ENCODE measurements around the gene GPC1. TPM values are rescaled to one million over a fixed set of nuclear protein-coding genes. Genes with fewer than 3 reads are reported as not detected.

GPC1 gene
- total RNA-seq, 1 donor = 54.3 TPM

DNA sequence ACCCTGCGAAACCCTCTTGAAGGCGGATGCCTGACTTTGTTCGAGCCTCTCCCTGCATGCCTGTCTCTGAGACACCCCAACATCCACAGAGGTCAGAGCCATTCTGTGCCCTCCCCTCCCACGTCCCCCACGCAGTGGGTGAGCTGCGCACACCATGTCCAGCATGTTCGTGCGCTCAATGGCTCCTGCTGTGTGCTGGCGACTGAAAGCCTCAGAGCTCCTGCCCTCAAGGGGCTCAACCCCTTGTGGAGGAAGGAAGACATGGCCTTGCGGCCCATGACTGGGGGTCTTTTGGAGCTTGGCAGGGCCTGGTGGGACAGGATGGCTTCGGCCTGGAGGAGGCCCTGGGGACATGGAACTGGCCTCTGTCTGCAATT lies 76.6 kb downstream of the GPC1 start:
- H3K36me3 ChIP-seq (ENCODE audit: insufficient read depth, low read length) = no peaks in the 10 kb centered on the region
- no peaks in the 10 kb centered on the region for H3K27me3 ChIP-seq (ENCODE audit: insufficient read depth, low read length)
- no peak overlapping the region for H3K4me2 ChIP-seq (ENCODE audit: insufficient read depth, low read length)
- H3K27ac ChIP-seq (ENCODE audit: low read depth, low read length) = no peak overlapping the region
- H4K20me1 ChIP-seq (ENCODE audit: insufficient read depth, low read length) = peaks cover 2% of the 10 kb centered on the region
- H3K4me1 ChIP-seq (ENCODE audit: insufficient read depth, low read length) = peaks cover 5% of the 10 kb centered on the region
- no peak overlapping the region for H3K4me3 ChIP-seq (ENCODE audit: insufficient read depth, low read length)
- DNase-seq (ENCODE audit: insufficient read length, low spot score, missing footprints) = peak; percentile 39
- no peak overlapping the region for H2AFZ ChIP-seq (ENCODE audit: low read length)
- no peaks in the 10 kb centered on the region for H3K79me2 ChIP-seq (ENCODE audit: insufficient read depth, low read length)
- no peaks in the 10 kb centered on the region for H3K9me3 ChIP-seq (ENCODE audit: low read depth, low read length)
- TF ChIP-seq, protein P1, sequence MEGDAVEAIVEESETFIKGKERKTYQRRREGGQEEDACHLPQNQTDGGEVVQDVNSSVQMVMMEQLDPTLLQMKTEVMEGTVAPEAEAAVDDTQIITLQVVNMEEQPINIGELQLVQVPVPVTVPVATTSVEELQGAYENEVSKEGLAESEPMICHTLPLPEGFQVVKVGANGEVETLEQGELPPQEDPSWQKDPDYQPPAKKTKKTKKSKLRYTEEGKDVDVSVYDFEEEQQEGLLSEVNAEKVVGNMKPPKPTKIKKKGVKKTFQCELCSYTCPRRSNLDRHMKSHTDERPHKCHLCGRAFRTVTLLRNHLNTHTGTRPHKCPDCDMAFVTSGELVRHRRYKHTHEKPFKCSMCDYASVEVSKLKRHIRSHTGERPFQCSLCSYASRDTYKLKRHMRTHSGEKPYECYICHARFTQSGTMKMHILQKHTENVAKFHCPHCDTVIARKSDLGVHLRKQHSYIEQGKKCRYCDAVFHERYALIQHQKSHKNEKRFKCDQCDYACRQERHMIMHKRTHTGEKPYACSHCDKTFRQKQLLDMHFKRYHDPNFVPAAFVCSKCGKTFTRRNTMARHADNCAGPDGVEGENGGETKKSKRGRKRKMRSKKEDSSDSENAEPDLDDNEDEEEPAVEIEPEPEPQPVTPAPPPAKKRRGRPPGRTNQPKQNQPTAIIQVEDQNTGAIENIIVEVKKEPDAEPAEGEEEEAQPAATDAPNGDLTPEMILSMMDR (IDR thresholded peaks at IDR 0.05; ENCODE audit: extremely low read depth, low read depth, low read length) = no peak

DNA sequence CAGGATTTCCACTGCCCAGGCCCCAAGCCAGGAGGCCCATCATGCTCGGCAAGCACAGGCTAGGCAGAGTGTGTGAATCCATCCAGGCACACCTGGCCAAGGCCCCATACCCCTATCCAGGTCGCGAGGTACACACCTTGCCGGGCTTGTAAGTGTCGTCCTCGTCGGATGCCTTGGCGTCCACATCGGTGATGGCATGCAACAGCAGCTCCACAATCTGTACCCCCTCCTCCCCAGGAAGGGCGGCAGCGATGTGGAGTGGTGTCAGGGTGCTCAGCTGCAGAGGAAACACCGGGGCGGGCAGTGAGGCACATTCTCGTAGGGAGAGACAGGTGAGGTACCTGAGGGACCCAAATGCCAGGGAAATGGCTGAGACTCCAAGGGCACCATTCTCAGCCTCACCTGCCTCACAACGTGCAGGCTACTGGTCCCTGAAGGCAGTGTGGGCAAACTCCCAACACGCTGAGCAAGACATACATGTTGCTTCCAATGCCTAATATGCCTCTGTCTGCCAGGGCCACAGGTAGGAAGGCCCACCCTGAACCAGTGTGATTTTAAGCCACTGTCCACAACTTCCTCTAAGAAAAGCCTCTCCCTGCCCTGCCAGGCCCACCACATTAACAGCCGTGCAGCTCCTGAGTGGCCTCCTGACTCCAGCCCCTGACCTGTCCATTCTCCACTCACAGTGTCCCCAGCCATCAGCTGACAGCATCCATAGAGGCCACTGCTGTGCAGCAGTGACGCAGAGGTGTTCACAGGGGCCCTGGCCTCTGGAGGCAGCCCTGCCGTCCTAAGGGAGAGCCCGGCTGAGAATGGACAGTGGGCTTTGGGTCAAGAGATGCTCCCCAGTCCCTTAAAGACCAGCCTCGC lies 77.4 kb downstream of the GPC1 start:
- Histone ChIP-seq H3K4me1 (ENCODE audit: insufficient read depth, low read length) (peaks cover 5% of the 10 kb centered on the region), H3K79me2 (ENCODE audit: insufficient read depth, low read length) (no peaks in the 10 kb centered on the region), H4K20me1 (ENCODE audit: insufficient read depth, low read length) (peaks cover 2% of the 10 kb centered on the region), H2AFZ (ENCODE audit: low read length) (no peak overlapping the region), H3K9me3 (ENCODE audit: low read depth, low read length) (no peaks in the 10 kb centered on the region), H3K27ac (ENCODE audit: low read depth, low read length) (no peak overlapping the region), H3K27me3 (ENCODE audit: insufficient read depth, low read length) (no peaks in the 10 kb centered on the region), H3K4me3 (ENCODE audit: insufficient read depth, low read length) (no peak overlapping the region), H3K36me3 (ENCODE audit: insufficient read depth, low read length) (no peaks in the 10 kb centered on the region), H3K4me2 (ENCODE audit: insufficient read depth, low read length) (no peak overlapping the region)
- TF ChIP-seq, protein P1 (IDR thresholded peaks at IDR 0.05; ENCODE audit: extremely low read depth, low read depth, low read length) = no peak
- DNase-seq (ENCODE audit: insufficient read length, low spot score, missing footprints) = peak; percentile 37

DNA sequence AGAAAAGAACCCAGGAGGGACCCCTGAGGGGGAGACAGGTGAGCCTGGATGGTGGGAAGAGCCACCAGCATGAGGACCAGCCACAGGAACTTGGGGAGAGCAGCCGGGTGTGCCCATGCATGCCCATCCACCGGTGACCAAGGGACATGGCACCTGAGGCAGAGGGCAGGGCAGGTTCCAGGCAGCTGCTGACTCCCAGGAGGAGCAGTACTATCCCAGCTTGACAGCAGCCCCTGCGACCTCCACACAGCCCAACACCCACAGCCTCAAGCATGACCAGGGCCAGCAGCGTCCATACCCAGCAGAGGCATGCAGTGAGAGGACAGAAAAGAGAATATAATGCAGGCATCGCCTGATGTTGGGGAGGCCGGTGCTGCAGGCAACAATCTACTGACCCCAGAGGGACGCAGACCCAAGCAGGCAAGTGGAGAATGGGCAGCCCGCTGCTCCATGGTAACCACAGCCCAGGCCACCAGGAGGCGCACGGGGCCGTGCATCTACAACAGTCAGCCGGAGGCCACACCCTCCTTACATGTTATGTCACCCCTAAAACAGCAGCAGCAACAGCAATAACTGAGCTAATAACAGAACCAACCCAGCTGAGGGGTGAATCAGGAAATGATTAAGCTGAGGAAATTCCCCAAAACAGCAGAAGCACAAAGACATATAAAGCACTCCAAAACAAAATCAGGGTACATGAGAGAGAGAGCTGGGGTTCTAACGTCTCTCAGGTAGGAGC lies 78.3 kb downstream of the GPC1 start:
- no peaks in the 10 kb centered on the region for H3K9me3 ChIP-seq (ENCODE audit: low read depth, low read length)
- TF ChIP-seq, protein P1 (IDR thresholded peaks at IDR 0.05; ENCODE audit: extremely low read depth, low read depth, low read length) = peak; percentile 91
- no peak overlapping the region for H3K27ac ChIP-seq (ENCODE audit: low read depth, low read length)
- peaks cover 5% of the 10 kb centered on the region for H3K4me1 ChIP-seq (ENCODE audit: insufficient read depth, low read length)
- no peaks in the 10 kb centered on the region for H3K36me3 ChIP-seq (ENCODE audit: insufficient read depth, low read length)
- no peak overlapping the region for H3K4me3 ChIP-seq (ENCODE audit: insufficient read depth, low read length)
- no peaks in the 10 kb centered on the region for H3K27me3 ChIP-seq (ENCODE audit: insufficient read depth, low read length)
- H3K79me2 ChIP-seq (ENCODE audit: insufficient read depth, low read length) = no peaks in the 10 kb centered on the region
- peaks cover 2% of the 10 kb centered on the region for H4K20me1 ChIP-seq (ENCODE audit: insufficient read depth, low read length)
- peak; percentile 98 for DNase-seq (ENCODE audit: insufficient read length, low spot score, missing footprints)
- no peak overlapping the region for H3K4me2 ChIP-seq (ENCODE audit: insufficient read depth, low read length)
- H2AFZ ChIP-seq (ENCODE audit: low read length) = peak overlapping the region; percentile 35

DNA sequence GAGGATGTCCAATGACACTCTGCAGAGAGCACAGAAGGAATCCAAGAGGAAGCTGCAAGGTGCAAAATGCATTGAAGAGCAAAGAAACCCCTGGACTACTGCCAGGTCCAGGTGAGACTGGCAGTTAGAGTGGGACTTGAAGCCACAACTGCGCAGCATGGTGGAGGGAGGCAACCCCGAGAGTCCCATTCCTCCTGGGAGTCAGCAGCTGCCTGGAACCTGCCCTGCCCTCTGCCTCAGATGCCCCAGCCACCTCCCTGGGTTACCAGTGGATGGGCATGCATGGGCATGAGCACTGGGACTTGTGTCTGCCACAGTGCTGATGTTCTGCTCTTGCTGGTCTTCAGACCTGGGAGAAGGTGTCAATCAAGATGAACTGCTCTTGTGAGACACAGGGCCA lies 79.2 kb downstream of the GPC1 start:
- H2AFZ ChIP-seq (ENCODE audit: low read length) = no peak overlapping the region
- H3K4me2 ChIP-seq (ENCODE audit: insufficient read depth, low read length) = no peak overlapping the region
- no peaks in the 10 kb centered on the region for H3K9me3 ChIP-seq (ENCODE audit: low read depth, low read length)
- H3K4me3 ChIP-seq (ENCODE audit: insufficient read depth, low read length) = no peak overlapping the region
- H3K27ac ChIP-seq (ENCODE audit: low read depth, low read length) = no peak overlapping the region
- H3K27me3 ChIP-seq (ENCODE audit: insufficient read depth, low read length) = no peaks in the 10 kb centered on the region
- no peaks in the 10 kb centered on the region for H3K36me3 ChIP-seq (ENCODE audit: insufficient read depth, low read length)
- peak; percentile 5 for DNase-seq (ENCODE audit: insufficient read length, low spot score, missing footprints)
- TF ChIP-seq, protein P1 (IDR thresholded peaks at IDR 0.05; ENCODE audit: extremely low read depth, low read depth, low read length) = no peak
- H4K20me1 ChIP-seq (ENCODE audit: insufficient read depth, low read length) = peaks cover 2% of the 10 kb centered on the region
- peaks cover 7% of the 10 kb centered on the region for H3K4me1 ChIP-seq (ENCODE audit: insufficient read depth, low read length)
- H3K79me2 ChIP-seq (ENCODE audit: insufficient read depth, low read length) = no peaks in the 10 kb centered on the region
